MCF 10A (cell line): Measurements from ENCODE around the gene DPP3. TPM values are rescaled to one million over a fixed set of nuclear protein-coding genes. Genes with fewer than 3 reads are reported as not detected.
A peak's percentile ranks its signal among the peaks of the same experiment; 100 is the strongest.
"Not testable (repeated sequence)": the region's sequence is repeated elsewhere in the genome, so short reads cannot be mapped to it uniquely, and the experiment has no call there.

Experiments used
- BruUV-seq: library from RNA; stranded (reverse); fragments of 400-500 nt; replicated peaks from 2 replicates; lab custom pipeline; 2021; lab: Mats Ljungman, UMichigan
- CTCF ChIA-PET: fragments of 300-600 bp; sonication (Branson Sonifier 250); formaldehyde crosslinking; extraction: SDS; loops from one replicate; lab custom pipeline; 2021; ENCODE audit warnings: antibody characterized with exemption, inconsistent platforms; lab: Yijun Ruan, JAX
- POLR2A ChIA-PET: fragments of 300-600, 350-650 bp; sonication (Branson Sonifier 250); formaldehyde crosslinking; extraction: SDS; loops from one replicate; lab custom pipeline; 2020; ENCODE audit warnings: antibody characterized with exemption, inconsistent platforms; lab: Yijun Ruan, JAX
- DNase-seq: peaks from one replicate; pipeline ENCODE4 v3.0.0-alpha.2; 2018; ENCODE audit not compliant: unreplicated experiment
- H3K27ac Mint-ChIP-seq: one replicate; pipeline ENCODE4 v1.8.0; 2022; ENCODE audit warnings: mild to moderate bottlenecking, low read depth, mixed read lengths; ENCODE audit not compliant: unreplicated experiment
- H3K27me3 Mint-ChIP-seq: one replicate; pipeline ENCODE4 v1.8.0; 2022; ENCODE audit warnings: mixed read lengths; ENCODE audit not compliant: insufficient read depth, unreplicated experiment
- H3K36me3 Mint-ChIP-seq: one replicate; pipeline ENCODE4 v1.8.0; 2022; ENCODE audit warnings: mild to moderate bottlenecking, moderate library complexity, mixed read lengths; ENCODE audit not compliant: insufficient read depth, unreplicated experiment
- H3K4me1 Mint-ChIP-seq: one replicate; pipeline ENCODE4 v1.8.0; 2022; ENCODE audit warnings: mixed read lengths; ENCODE audit not compliant: insufficient read depth, unreplicated experiment
- H3K4me3 Mint-ChIP-seq: one replicate; pipeline ENCODE4 v1.8.0; 2022; ENCODE audit warnings: mild to moderate bottlenecking, moderate library complexity, mixed read lengths; ENCODE audit not compliant: unreplicated experiment
- H3K9me3 Mint-ChIP-seq: one replicate; pipeline ENCODE4 v1.8.0; 2022; ENCODE audit warnings: mixed read lengths; ENCODE audit not compliant: unreplicated experiment
- CTCF ChIP-seq: fragments of 200-600 bp; IDR thresholded peaks from one replicate; pipeline ENCODE4 v1.8.0; 2022; ENCODE audit warnings: antibody characterized with exemption, mild to moderate bottlenecking; ENCODE audit not compliant: unreplicated experiment
- intact Hi-C: fragments of 100-400 bp; cut with micrococcal nuclease; formaldehyde crosslinking; loops from 2 replicates; pipeline ENCODE4 v1.14.1; 2022
- total RNA-seq: library from RNA; stranded (reverse); gene quantifications from 2 replicates; pipeline ENCODE4 v1.2.3, GENCODE V29; 2022

Gene DPP3
- total RNA-seq, 1 experiment from 2014 or later: 40.9 TPM

- no peak for TF ChIP-seq CTCF
Measured at GRCh38 chr11:66539170-66539869, 59.1 kb downstream of the DPP3 start.

GRCh38 chr11:66539870-66540213 is 59.6 kb downstream of the DPP3 start:
- no peak overlapping the region for H3K4me3 Mint-ChIP-seq
- no peak for TF ChIP-seq CTCF
- no peak for DNase-seq
- no peaks in the 10 kb centered on the region for H3K27me3 Mint-ChIP-seq
- CTCF ChIA-PET: no interaction called here
- H3K36me3 Mint-ChIP-seq: peaks cover 45% of the 10 kb centered on the region
- H3K27ac Mint-ChIP-seq: no peak overlapping the region
- peaks cover 29% of the 10 kb centered on the region for H3K4me1 Mint-ChIP-seq
- no TSS peak for BruUV-seq
- intact Hi-C loops: no loop called here
- POLR2A ChIA-PET: interaction anchor here (0.5 kb wide), 1 partner anchor 270 kb away, joined by 3 read pairs; no protein-coding TSS in a partner anchor
- H3K9me3 Mint-ChIP-seq: no peaks in the 10 kb centered on the region

More at GRCh38 chr11:66539170-66539869, 59.1 kb downstream of the DPP3 start:
- intact Hi-C loops: no loop called here
- no TSS peak for BruUV-seq
- H3K36me3 Mint-ChIP-seq: peaks cover 45% of the 10 kb centered on the region
- POLR2A ChIA-PET: interaction anchor here (0.5 to 0.9 kb wide), 2 partner anchors 77 to 270 kb away, joined by 3 read pairs; partner anchors contain the start of gene RBM14
- no peak overlapping the region for H3K27ac Mint-ChIP-seq
- CTCF ChIA-PET: no interaction called here
- DNase-seq: no peak
- peaks cover 27% of the 10 kb centered on the region for H3K4me1 Mint-ChIP-seq
- no peak overlapping the region for H3K4me3 Mint-ChIP-seq
- no peaks in the 10 kb centered on the region for H3K27me3 Mint-ChIP-seq
- no peaks in the 10 kb centered on the region for H3K9me3 Mint-ChIP-seq

- intact Hi-C loops, POLR2A ChIA-PET, H3K27me3 Mint-ChIP-seq, H3K4me3 Mint-ChIP-seq, H3K27ac Mint-ChIP-seq, CTCF ChIA-PET, H3K9me3 Mint-ChIP-seq, DNase-seq, BruUV-seq: not testable (repeated sequence)
- Mint-ChIP-seq H3K36me3 (peaks cover 42% of the 10 kb centered on the region), H3K4me1 (peaks cover 36% of the 10 kb centered on the region)
Measured at GRCh38 chr11:66540598-66540997, 60.4 kb downstream of the DPP3 start.

GRCh38 chr11:66541892-66542291 is 61.7 kb downstream of the DPP3 start:
- TF ChIP-seq CTCF: no peak
- Mint-ChIP-seq H3K36me3 (peaks cover 34% of the 10 kb centered on the region), H3K4me3 (no peak overlapping the region), H3K9me3 (no peaks in the 10 kb centered on the region), H3K27me3 (no peaks in the 10 kb centered on the region), H3K27ac (peak overlapping the region; percentile 40), H3K4me1 (peaks cover 36% of the 10 kb centered on the region)
- intact Hi-C loops: no loop called here
- no peak for DNase-seq
- POLR2A ChIA-PET: interaction anchor here (0.7 to 1.3 kb wide), 3 partner anchors 27 to 169 kb away, joined by 3 to 4 read pairs (median 3); partner anchors contain the start of genes CTSF and MRPL11
- CTCF ChIA-PET: interaction anchor here (1.1 kb wide), 1 partner anchor 50 kb away, joined by 3 read pairs; no protein-coding TSS in a partner anchor
- no TSS peak for BruUV-seq
